CD4-positive, alpha-beta T cell (primary cell): ENCODE results near the gene MEX3A. TPM values are rescaled to one million over a fixed set of nuclear protein-coding genes. Genes with fewer than 3 reads are reported as not detected.

Source experiments
- ATAC-seq: fragments of 200-7000 bp; cut with Tn5 transposase; one replicate; pipeline ENCODE4 v1.10.0; 2022; ENCODE audit warnings: mild to moderate bottlenecking; ENCODE audit not compliant: poor library complexity
- CTCF ChIA-PET: fragments of 350-600 bp; sonication (Branson Sonifier 250); formaldehyde crosslinking; loops from one replicate; lab custom pipeline; 2021; ENCODE audit warnings: antibody characterized with exemption, inconsistent platforms; lab: Charles Lee
- POLR2A ChIA-PET: fragments of 350-600 bp; sonication (Branson Sonifier 250); formaldehyde crosslinking; loops from one replicate; lab custom pipeline; 2021; ENCODE audit warnings: antibody characterized with exemption, inconsistent platforms; lab: Charles Lee
- DNase-seq, 14 experiments: peaks; one replicate each; pipeline ENCODE4 v3.0.0-alpha.2; 2013 to 2020; ENCODE audit warnings: mixed read lengths in 2 of 14
- H3K27ac ChIP-seq, 2 donors: one replicate each; pipeline versions ENCODE4 v1.5.1 to v1.7.0; 2013; ENCODE audit warnings: low read length in 2 of 2, low read depth in 1 of 2, mild to moderate bottlenecking in 1 of 2
- H3K27me3 ChIP-seq, 2 experiments: 1 replicate in 1 of 2; 2 replicates in 1 of 2; pipeline versions ENCODE4 v1.6.1 to v1.7.0; 2013; ENCODE audit warnings: low read length in 2 of 2, control low read depth in 1 of 2, mild to moderate bottlenecking in 1 of 2, moderate library complexity in 1 of 2; ENCODE audit not compliant: insufficient read depth in 2 of 2, control insufficient read depth in 1 of 2
- H3K36me3 ChIP-seq: one replicate; pipeline ENCODE4 v1.6.1; 2013; ENCODE audit warnings: low read length, control low read depth; ENCODE audit not compliant: insufficient read depth
- H3K4me1 ChIP-seq: one replicate; pipeline ENCODE4 v1.6.1; 2013; ENCODE audit warnings: low read length, control low read depth; ENCODE audit not compliant: insufficient read depth
- H3K4me3 ChIP-seq: one replicate; pipeline ENCODE4 v1.5.1; 2013; ENCODE audit warnings: mild to moderate bottlenecking, low read length, moderate library complexity
- H3K9me3 ChIP-seq, 2 experiments: 1 replicate in 1 of 2; 2 replicates in 1 of 2; pipeline versions ENCODE4 v1.6.1 to v1.7.0; 2013; ENCODE audit warnings: low read length in 2 of 2, mild to moderate bottlenecking in 2 of 2, control low read depth in 1 of 2, moderate library complexity in 1 of 2; ENCODE audit not compliant: control insufficient read depth in 1 of 2, insufficient read depth in 1 of 2
- H3K27ac Mint-ChIP-seq: one replicate; pipeline ENCODE4 v1.8.0; 2020; ENCODE audit warnings: mixed read lengths
- H3K27me3 Mint-ChIP-seq: one replicate; pipeline ENCODE4 v1.8.0; 2021; ENCODE audit warnings: mixed read lengths
- H3K36me3 Mint-ChIP-seq: one replicate; pipeline ENCODE4 v1.8.0; 2021; ENCODE audit warnings: low read depth, mixed read lengths
- H3K4me1 Mint-ChIP-seq: one replicate; pipeline ENCODE4 v1.8.0; 2021; ENCODE audit warnings: low read depth, mixed read lengths
- H3K4me3 Mint-ChIP-seq: one replicate; pipeline ENCODE4 v1.8.0; 2020; ENCODE audit warnings: mild to moderate bottlenecking, mixed read lengths
- H3K9me3 Mint-ChIP-seq: one replicate; pipeline ENCODE4 v1.8.0; 2020; ENCODE audit warnings: mixed read lengths
- intact Hi-C, 2 experiments: fragments of 100-400 bp; cut with DNase I in 1 of 2; cut with micrococcal nuclease in 1 of 2; formaldehyde crosslinking; loops; one replicate each; pipeline versions ENCODE4 v1.15.1 to v1.9.0; 2023 to 2025; cut with DNase I, micrococcal nuclease
- total RNA-seq, 174 experiments: library from RNA in 2 of 174; stranded (reverse) in 2 of 174; gene quantifications; one replicate each; pipeline ENCODE4 v1.2.3 and lab custom pipeline; 2021 to 2026
- TF ChIP-seq, protein P1 (sequence below): fragments of 200-600 bp; IDR thresholded peaks from one replicate; pipeline ENCODE4 v1.8.0; 2022; ENCODE audit warnings: antibody characterized with exemption, mild to moderate bottlenecking

MEX3A gene
- total RNA-seq, 2 experiments from 2014 or later, result 0.27 to 0.36 TPM

DNA sequence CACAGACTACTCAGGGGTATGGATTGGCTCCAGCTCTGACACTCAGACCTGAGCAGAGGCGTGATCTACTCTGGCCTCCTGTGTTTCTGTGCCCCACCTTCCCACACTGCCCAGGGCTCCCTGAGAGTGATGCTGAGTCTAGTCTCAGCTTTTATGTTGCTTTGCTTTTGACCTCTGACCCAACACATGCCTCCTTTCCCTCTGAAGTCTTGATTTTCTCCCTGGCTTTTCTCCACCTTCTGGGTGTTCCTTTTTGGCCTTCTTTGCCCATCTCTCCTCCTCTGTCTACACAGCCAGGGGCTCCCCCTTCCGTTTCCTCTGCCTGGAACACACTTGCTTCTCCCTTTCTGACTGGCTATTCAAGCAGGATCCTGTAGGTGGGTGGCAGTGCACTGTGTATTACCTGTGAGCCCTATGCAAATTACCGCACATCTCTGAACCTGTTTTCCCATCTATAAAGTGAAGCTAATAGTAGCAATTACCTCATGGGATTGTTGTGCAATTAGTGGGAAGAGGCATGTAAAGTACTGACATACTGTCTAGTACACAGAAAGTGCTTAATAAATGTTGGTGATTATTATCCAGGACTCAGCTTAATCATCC is 13.7 kb upstream of the MEX3A start:
- peaks cover 40% of the 10 kb centered on the region for H3K4me1 ChIP-seq
- H3K4me3 ChIP-seq, result no peak overlapping the region
- no peak for DNase-seq
- peaks cover 39% of the 10 kb centered on the region for H3K4me1 Mint-ChIP-seq
- TF ChIP-seq, protein P1, sequence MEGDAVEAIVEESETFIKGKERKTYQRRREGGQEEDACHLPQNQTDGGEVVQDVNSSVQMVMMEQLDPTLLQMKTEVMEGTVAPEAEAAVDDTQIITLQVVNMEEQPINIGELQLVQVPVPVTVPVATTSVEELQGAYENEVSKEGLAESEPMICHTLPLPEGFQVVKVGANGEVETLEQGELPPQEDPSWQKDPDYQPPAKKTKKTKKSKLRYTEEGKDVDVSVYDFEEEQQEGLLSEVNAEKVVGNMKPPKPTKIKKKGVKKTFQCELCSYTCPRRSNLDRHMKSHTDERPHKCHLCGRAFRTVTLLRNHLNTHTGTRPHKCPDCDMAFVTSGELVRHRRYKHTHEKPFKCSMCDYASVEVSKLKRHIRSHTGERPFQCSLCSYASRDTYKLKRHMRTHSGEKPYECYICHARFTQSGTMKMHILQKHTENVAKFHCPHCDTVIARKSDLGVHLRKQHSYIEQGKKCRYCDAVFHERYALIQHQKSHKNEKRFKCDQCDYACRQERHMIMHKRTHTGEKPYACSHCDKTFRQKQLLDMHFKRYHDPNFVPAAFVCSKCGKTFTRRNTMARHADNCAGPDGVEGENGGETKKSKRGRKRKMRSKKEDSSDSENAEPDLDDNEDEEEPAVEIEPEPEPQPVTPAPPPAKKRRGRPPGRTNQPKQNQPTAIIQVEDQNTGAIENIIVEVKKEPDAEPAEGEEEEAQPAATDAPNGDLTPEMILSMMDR, result no peak
- no peaks in the 10 kb centered on the region for H3K27me3 ChIP-seq
- peak overlapping the region in 1 of 2 donors; percentile 89 for H3K27ac ChIP-seq
- no peak overlapping the region for H3K4me3 Mint-ChIP-seq
- no peaks in the 10 kb centered on the region for H3K9me3 ChIP-seq
- H3K27me3 Mint-ChIP-seq, result peaks cover 4% of the 10 kb centered on the region
- intact Hi-C loops, result loop anchor here in 1 of 2 experiments (1.0 kb wide), 1 partner anchor 34 kb away; no protein-coding TSS in a partner anchor
- H3K36me3 ChIP-seq, result no peaks in the 10 kb centered on the region
- H3K9me3 Mint-ChIP-seq, result no peaks in the 10 kb centered on the region
- H3K36me3 Mint-ChIP-seq, result no peaks in the 10 kb centered on the region
- POLR2A ChIA-PET, result interaction anchor here (0.7 to 4.3 kb wide), 5 partner anchors 19 to 129 kb away, joined by 3 to 23 read pairs (median 6); partner anchors contain the start of genes LMNA and PMF1
- no peak for ATAC-seq
- CTCF ChIA-PET, result interaction anchor here (0.5 to 6.8 kb wide), 14 partner anchors 10 to 144 kb away, joined by 3 to 194 read pairs (median 14); partner anchors contain the start of genes LMNA, PMF1 and SLC25A44
- H3K27ac Mint-ChIP-seq, result peak overlapping the region; percentile 82

- CTCF ChIA-PET, result interaction anchor here (1.0 to 4.5 kb wide), 4 partner anchors 38 to 134 kb away, joined by 3 to 35 read pairs (median 5); no protein-coding TSS in a partner anchor
- Histone ChIP-seq H3K4me3 (no peak overlapping the region), H3K4me1 (peaks cover 26% of the 10 kb centered on the region), H3K36me3 (no peaks in the 10 kb centered on the region), H3K27ac (no peak overlapping the region), H3K9me3 (no peaks in the 10 kb centered on the region), H3K27me3 (peaks cover 0 to 4% of the 10 kb centered on the region in 2 experiments)
- peaks cover 21% of the 10 kb centered on the region for H3K27me3 Mint-ChIP-seq
- POLR2A ChIA-PET, result no interaction called here
- intact Hi-C loops, result loop anchor here (5.0 kb wide), 2 partner anchors 226 to 356 kb away; no protein-coding TSS in a partner anchor
- no peaks in the 10 kb centered on the region for H3K36me3 Mint-ChIP-seq
- ATAC-seq (no peak), DNase-seq (no peak)
- H3K9me3 Mint-ChIP-seq, result no peaks in the 10 kb centered on the region
- TF ChIP-seq, protein P1, result no peak
- H3K27ac Mint-ChIP-seq, result no peak overlapping the region
- peaks cover 11% of the 10 kb centered on the region for H3K4me1 Mint-ChIP-seq
- no peak overlapping the region for H3K4me3 Mint-ChIP-seq
Observed at GRCh38 chr1:156091610-156092009, 9.3 kb upstream of the MEX3A start.

DNA sequence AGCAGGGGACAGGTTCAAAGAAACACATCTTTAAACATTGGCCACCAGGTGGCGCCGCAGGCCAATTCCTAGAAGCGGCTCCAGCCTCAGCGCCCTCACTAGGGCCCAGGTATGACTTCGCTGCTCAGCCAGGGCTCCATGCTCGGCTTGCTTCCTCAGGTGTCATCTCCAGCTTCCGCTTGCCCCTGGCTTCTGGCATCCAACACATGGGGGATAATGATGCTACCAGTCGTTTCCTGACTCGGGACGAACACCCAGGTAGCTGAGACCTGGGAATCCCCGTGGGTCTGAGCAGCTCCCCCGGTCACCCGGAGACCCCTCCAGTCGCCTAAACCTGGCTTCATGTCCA is 8.5 kb upstream of the MEX3A start:
- Histone ChIP-seq H3K4me3 (no peak overlapping the region), H3K36me3 (no peaks in the 10 kb centered on the region), H3K27me3 (peaks cover 0 to 7% of the 10 kb centered on the region in 2 experiments), H3K27ac (no peak overlapping the region), H3K9me3 (no peaks in the 10 kb centered on the region), H3K4me1 (peaks cover 18% of the 10 kb centered on the region)
- H3K4me3 Mint-ChIP-seq, result no peak overlapping the region
- H3K36me3 Mint-ChIP-seq, result no peaks in the 10 kb centered on the region
- intact Hi-C loops, result loop anchor here (1.0 to 5.0 kb wide), 4 partner anchors 39 to 356 kb away; no protein-coding TSS in a partner anchor
- ATAC-seq, result peak; percentile 98
- H3K9me3 Mint-ChIP-seq, result no peaks in the 10 kb centered on the region
- peaks cover 3% of the 10 kb centered on the region for H3K4me1 Mint-ChIP-seq
- POLR2A ChIA-PET, result interaction anchor here (0.6 to 1.0 kb wide), 3 partner anchors 39 to 178 kb away, joined by 3 read pairs; no protein-coding TSS in a partner anchor
- DNase-seq, result peak; percentile 84 to 96 (median 90)
- TF ChIP-seq, protein P1, result peak; percentile 80
- CTCF ChIA-PET, result interaction anchor here (1.0 to 4.5 kb wide), 5 partner anchors 37 to 135 kb away, joined by 3 to 35 read pairs (median 6); no protein-coding TSS in a partner anchor
- no peak overlapping the region for H3K27ac Mint-ChIP-seq
- H3K27me3 Mint-ChIP-seq, result peaks cover 28% of the 10 kb centered on the region
